Liver (tissue), 9 donors: Measurements from ENCODE around the gene SLC7A14. TPM values are rescaled to one million over a fixed set of nuclear protein-coding genes. Genes with fewer than 3 reads are reported as not detected.

Experiments
- DNase-seq: peaks from one replicate; pipeline ENCODE4 v3.0.0-alpha.2; 2017; ENCODE audit warnings: low spot score
- H3K27ac ChIP-seq, 2 donors: one replicate each; pipeline ENCODE4 v1.7.0; 2013; ENCODE audit warnings: inconsistent platforms in 2 of 2, low read length in 2 of 2, control low read depth in 1 of 2, low read depth in 1 of 2, mild to moderate bottlenecking in 1 of 2
- H3K27me3 ChIP-seq, 4 donors: one replicate each; pipeline versions ENCODE4 v1.6.1 to v1.7.0; 2013; ENCODE audit warnings: low read length in 3 of 4, inconsistent platforms in 1 of 4, mild to moderate bottlenecking in 1 of 4, moderate library complexity in 1 of 4; ENCODE audit not compliant: control insufficient read depth in 4 of 4, insufficient read depth in 4 of 4
- H3K36me3 ChIP-seq, 4 donors: one replicate each; pipeline versions ENCODE4 v1.6.1 to v1.7.0; 2013; ENCODE audit warnings: low read length in 3 of 4, mild to moderate bottlenecking in 3 of 4, low read depth in 1 of 4, moderate library complexity in 1 of 4; ENCODE audit not compliant: control insufficient read depth in 4 of 4, insufficient read depth in 3 of 4
- H3K4me1 ChIP-seq, 4 donors: one replicate each; pipeline versions ENCODE4 v1.6.1 to v1.7.0; 2013; ENCODE audit warnings: low read length in 3 of 4, mild to moderate bottlenecking in 3 of 4, moderate library complexity in 1 of 4; ENCODE audit not compliant: control insufficient read depth in 4 of 4, insufficient read depth in 4 of 4
- H3K4me3 ChIP-seq, 3 donors: one replicate each; pipeline versions ENCODE4 v1.6.1 to v1.7.0; 2013; ENCODE audit warnings: low read length in 3 of 3, control low read depth in 1 of 3, low read depth in 1 of 3, mild to moderate bottlenecking in 1 of 3
- H3K9ac ChIP-seq, 2 donors: one replicate each; pipeline ENCODE4 v1.7.0; 2013; ENCODE audit warnings: low read length in 2 of 2, mild to moderate bottlenecking in 2 of 2, moderate library complexity in 2 of 2, control low read depth in 1 of 2, low read depth in 1 of 2
- H3K9me3 ChIP-seq, 4 donors: one replicate each; pipeline versions ENCODE4 v1.6.1 to v1.7.0; 2013; ENCODE audit warnings: low read length in 3 of 4; ENCODE audit not compliant: control insufficient read depth in 4 of 4
- EGR1 ChIP-seq, 2 donors: IDR thresholded peaks; 2 replicates each; pipeline ENCODE4 v1.6.1; 2016 to 2018; ENCODE audit warnings: antibody characterized with exemption in 2 of 2, low read depth in 2 of 2
- FOXA1 ChIP-seq: IDR thresholded peaks from 2 replicates; pipeline ENCODE4 v1.6.1; 2016; ENCODE audit warnings: antibody characterized with exemption
- FOXA2 ChIP-seq: IDR thresholded peaks from 2 replicates; pipeline ENCODE4 v1.6.1; 2016; ENCODE audit warnings: antibody characterized with exemption
- GABPA ChIP-seq, 2 donors: IDR thresholded peaks in 1 of 2; conservative IDR thresholded peaks in 1 of 2; 2 replicates each; pipeline ENCODE4 v1.6.1; 2016; ENCODE audit warnings: antibody characterized with exemption in 2 of 2, mild to moderate bottlenecking in 1 of 2, moderate library complexity in 1 of 2
- HNF4A ChIP-seq, 2 donors: conservative IDR thresholded peaks; 2 replicates each; pipeline ENCODE4 v1.6.1; 2016; ENCODE audit warnings: antibody characterized with exemption in 2 of 2, mild to moderate bottlenecking in 2 of 2
- HNF4G ChIP-seq: IDR thresholded peaks from 2 replicates; pipeline ENCODE4 v1.6.1; 2016; ENCODE audit warnings: antibody characterized with exemption
- JUND ChIP-seq, 2 donors: IDR thresholded peaks; 2 replicates each; pipeline ENCODE4 v1.6.1; 2016; ENCODE audit warnings: antibody characterized with exemption in 2 of 2
- NR2F2 ChIP-seq: IDR thresholded peaks from 2 replicates; pipeline ENCODE4 v1.6.1; 2016; ENCODE audit warnings: antibody characterized with exemption
- RAD21 ChIP-seq, 2 donors: IDR thresholded peaks; 2 replicates each; pipeline ENCODE4 v1.6.1; 2016; ENCODE audit warnings: antibody characterized with exemption in 2 of 2, mild to moderate bottlenecking in 2 of 2
- SP1 ChIP-seq: IDR thresholded peaks from 2 replicates; pipeline ENCODE4 v1.6.1; 2018; ENCODE audit warnings: antibody characterized with exemption, mild to moderate bottlenecking
- TAF1 ChIP-seq: conservative IDR thresholded peaks from 2 replicates; pipeline ENCODE4 v1.6.1; 2016; ENCODE audit warnings: antibody characterized with exemption, mild to moderate bottlenecking
- YY1 ChIP-seq: IDR thresholded peaks from 2 replicates; pipeline ENCODE4 v1.6.1; 2016; ENCODE audit warnings: antibody characterized with exemption, mild to moderate bottlenecking
- WGBS: extraction: QIAGEN DNeasy Blood & Tissue Kit; methylation state at CpG from one replicate; pipeline ENCODE4 v1.1.7; 2013; 5-methylcytosine and 5-hydroxymethylcytosine counted together
- polyA plus RNA-seq, 2 donors: library from polyadenylated mRNA; stranded (reverse) in 1 of 2; unstranded in 1 of 2; fragments of 200-250 nt in 1 of 2; fragments of >200 nt in 1 of 2; fragmentation: Nextera tagmentation in 1 of 2; extraction: Ambion mirVana in 1 of 2; gene quantifications; one replicate each; pipeline versions ENCODE4 v1.2.1 to v1.2.3, GENCODE V29; 2013 to 2015
- total RNA-seq, 2 donors: library from RNA; depleted of rRNA; stranded (reverse); fragments of >200 nt; gene quantifications; one replicate each; pipeline ENCODE4 v1.2.3, GENCODE V29; 2014
- TF ChIP-seq, protein P1 (sequence below): IDR thresholded peaks from 2 replicates; pipeline ENCODE4 v1.6.1; 2016; ENCODE audit warnings: antibody characterized with exemption, mild to moderate bottlenecking
- TF ChIP-seq, protein P2 (sequence below): IDR thresholded peaks from 2 replicates; pipeline ENCODE4 v1.6.1; 2016; ENCODE audit warnings: antibody characterized with exemption
- TF ChIP-seq, protein P3 (sequence below): fragments of 150-350 bp; IDR thresholded peaks from 2 replicates; pipeline ENCODE4 v1.5.1; 2017; ENCODE audit warnings: improper control_type of control experiment, low read depth, low read length; ENCODE audit not compliant: missing input control
- TF ChIP-seq, protein P4 (sequence below): IDR thresholded peaks from 2 replicates; pipeline ENCODE4 v1.6.1; 2016; ENCODE audit warnings: antibody characterized with exemption
- TF ChIP-seq, protein P5 (sequence below): IDR thresholded peaks from 2 replicates; pipeline ENCODE4 v1.6.1; 2016; ENCODE audit warnings: antibody characterized with exemption
- donor health status: healthy.
- donor health status: healthy.
- donor health status: healthy.
- donor health status: healthy.
- donor health status: healthy.

SLC7A14 gene
- total and polyA plus RNA-seq, 4 donors: under 0.01 to 0.01 (median under 0.01) TPM; not detected in 1

DNA sequence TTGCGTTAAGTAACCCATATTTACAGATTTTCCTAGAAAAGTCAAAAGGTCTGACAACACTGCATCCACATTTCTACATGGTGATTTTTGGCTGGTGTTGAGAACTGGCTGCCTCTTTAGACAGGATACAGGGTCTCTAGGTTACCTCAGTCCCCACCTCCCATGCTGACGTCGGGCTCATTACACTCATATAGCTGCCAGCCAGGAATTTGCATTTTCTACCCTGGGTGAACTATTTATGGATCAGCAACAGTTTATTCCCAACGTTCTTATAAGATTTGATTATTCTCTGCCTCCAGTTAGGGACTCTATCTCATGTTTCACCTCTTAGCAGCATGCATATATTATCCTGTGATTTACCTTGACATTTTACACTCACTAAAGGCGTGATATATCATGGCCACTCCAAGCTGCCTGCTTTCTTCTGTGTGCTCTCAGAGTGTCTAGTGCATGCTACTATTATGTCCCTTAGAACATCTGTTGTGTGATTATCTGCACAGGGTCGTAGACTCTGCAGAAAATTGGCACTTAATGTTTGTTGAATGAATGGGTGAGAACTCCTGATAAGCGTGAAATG, 118.2 kb downstream of the SLC7A14 start:
- H3K27me3 ChIP-seq: no peaks in the 10 kb centered on the region
- TF ChIP-seq GABPA (IDR thresholded peaks at IDR 0.05 in 1 of 2, conservative IDR thresholded peaks at IDR 0.05 in 1 of 2): no peak
- TF ChIP-seq JUND (IDR thresholded peaks at IDR 0.05): no peak
- no peak for TF ChIP-seq TAF1
- TF ChIP-seq, protein P1, sequence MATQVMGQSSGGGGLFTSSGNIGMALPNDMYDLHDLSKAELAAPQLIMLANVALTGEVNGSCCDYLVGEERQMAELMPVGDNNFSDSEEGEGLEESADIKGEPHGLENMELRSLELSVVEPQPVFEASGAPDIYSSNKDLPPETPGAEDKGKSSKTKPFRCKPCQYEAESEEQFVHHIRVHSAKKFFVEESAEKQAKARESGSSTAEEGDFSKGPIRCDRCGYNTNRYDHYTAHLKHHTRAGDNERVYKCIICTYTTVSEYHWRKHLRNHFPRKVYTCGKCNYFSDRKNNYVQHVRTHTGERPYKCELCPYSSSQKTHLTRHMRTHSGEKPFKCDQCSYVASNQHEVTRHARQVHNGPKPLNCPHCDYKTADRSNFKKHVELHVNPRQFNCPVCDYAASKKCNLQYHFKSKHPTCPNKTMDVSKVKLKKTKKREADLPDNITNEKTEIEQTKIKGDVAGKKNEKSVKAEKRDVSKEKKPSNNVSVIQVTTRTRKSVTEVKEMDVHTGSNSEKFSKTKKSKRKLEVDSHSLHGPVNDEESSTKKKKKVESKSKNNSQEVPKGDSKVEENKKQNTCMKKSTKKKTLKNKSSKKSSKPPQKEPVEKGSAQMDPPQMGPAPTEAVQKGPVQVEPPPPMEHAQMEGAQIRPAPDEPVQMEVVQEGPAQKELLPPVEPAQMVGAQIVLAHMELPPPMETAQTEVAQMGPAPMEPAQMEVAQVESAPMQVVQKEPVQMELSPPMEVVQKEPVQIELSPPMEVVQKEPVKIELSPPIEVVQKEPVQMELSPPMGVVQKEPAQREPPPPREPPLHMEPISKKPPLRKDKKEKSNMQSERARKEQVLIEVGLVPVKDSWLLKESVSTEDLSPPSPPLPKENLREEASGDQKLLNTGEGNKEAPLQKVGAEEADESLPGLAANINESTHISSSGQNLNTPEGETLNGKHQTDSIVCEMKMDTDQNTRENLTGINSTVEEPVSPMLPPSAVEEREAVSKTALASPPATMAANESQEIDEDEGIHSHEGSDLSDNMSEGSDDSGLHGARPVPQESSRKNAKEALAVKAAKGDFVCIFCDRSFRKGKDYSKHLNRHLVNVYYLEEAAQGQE: no peak
- no peak for TF ChIP-seq SP1
- no peak for TF ChIP-seq FOXA2
- TF ChIP-seq, protein P2, sequence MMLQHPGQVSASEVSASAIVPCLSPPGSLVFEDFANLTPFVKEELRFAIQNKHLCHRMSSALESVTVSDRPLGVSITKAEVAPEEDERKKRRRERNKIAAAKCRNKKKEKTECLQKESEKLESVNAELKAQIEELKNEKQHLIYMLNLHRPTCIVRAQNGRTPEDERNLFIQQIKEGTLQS: no peak
- TF ChIP-seq HNF4A (conservative IDR thresholded peaks at IDR 0.05): no peak
- TF ChIP-seq, protein P3, sequence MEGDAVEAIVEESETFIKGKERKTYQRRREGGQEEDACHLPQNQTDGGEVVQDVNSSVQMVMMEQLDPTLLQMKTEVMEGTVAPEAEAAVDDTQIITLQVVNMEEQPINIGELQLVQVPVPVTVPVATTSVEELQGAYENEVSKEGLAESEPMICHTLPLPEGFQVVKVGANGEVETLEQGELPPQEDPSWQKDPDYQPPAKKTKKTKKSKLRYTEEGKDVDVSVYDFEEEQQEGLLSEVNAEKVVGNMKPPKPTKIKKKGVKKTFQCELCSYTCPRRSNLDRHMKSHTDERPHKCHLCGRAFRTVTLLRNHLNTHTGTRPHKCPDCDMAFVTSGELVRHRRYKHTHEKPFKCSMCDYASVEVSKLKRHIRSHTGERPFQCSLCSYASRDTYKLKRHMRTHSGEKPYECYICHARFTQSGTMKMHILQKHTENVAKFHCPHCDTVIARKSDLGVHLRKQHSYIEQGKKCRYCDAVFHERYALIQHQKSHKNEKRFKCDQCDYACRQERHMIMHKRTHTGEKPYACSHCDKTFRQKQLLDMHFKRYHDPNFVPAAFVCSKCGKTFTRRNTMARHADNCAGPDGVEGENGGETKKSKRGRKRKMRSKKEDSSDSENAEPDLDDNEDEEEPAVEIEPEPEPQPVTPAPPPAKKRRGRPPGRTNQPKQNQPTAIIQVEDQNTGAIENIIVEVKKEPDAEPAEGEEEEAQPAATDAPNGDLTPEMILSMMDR: no peak
- TF ChIP-seq, protein P4, sequence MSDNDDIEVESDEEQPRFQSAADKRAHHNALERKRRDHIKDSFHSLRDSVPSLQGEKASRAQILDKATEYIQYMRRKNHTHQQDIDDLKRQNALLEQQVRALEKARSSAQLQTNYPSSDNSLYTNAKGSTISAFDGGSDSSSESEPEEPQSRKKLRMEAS: no peak
- no peak for TF ChIP-seq RAD21 (IDR thresholded peaks at IDR 0.05)
- no peak for TF ChIP-seq NR2F2
- TF ChIP-seq EGR1 (IDR thresholded peaks at IDR 0.05; ENCODE audit: low read depth in 2 of 2): no peak
- TF ChIP-seq FOXA1: no peak
- TF ChIP-seq, protein P5, sequence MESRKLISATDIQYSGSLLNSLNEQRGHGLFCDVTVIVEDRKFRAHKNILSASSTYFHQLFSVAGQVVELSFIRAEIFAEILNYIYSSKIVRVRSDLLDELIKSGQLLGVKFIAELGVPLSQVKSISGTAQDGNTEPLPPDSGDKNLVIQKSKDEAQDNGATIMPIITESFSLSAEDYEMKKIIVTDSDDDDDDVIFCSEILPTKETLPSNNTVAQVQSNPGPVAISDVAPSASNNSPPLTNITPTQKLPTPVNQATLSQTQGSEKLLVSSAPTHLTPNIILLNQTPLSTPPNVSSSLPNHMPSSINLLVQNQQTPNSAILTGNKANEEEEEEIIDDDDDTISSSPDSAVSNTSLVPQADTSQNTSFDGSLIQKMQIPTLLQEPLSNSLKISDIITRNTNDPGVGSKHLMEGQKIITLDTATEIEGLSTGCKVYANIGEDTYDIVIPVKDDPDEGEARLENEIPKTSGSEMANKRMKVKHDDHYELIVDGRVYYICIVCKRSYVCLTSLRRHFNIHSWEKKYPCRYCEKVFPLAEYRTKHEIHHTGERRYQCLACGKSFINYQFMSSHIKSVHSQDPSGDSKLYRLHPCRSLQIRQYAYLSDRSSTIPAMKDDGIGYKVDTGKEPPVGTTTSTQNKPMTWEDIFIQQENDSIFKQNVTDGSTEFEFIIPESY: no peak
- WGBS: 73% methylated on average over 7 of the region's 7 CpGs
- no peaks in the 10 kb centered on the region for H3K9me3 ChIP-seq
- H3K9ac ChIP-seq: no peak overlapping the region
- peaks cover 0 to 4% (median 0%) of the 10 kb centered on the region in 4 donors for H3K4me1 ChIP-seq
- no peak overlapping the region for H3K27ac ChIP-seq
- no peak overlapping the region for H3K4me3 ChIP-seq
- H3K36me3 ChIP-seq: no peaks in the 10 kb centered on the region
- no peak for DNase-seq

DNA sequence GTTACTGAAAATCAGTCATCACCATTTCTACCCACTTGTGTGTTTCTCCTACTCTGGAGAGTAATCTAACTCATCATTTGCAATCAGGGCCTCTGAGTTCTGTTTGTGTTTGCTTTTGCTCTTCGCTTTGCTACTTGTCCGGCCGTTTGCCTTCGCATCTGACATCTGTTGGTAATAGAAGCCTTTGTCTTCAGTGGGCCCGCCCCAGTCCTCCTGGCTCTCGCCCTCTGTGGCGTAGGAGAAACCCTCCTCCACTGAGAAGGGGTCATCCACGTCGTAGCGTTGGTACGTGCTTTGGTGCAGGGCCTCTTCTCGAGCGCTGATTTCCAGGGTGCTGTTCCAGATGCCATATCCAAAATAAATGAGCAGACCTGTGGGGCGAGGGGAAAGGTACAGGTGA, 118.9 kb downstream of the SLC7A14 start:
- Histone ChIP-seq H3K4me3 (no peak overlapping the region), H3K27me3 (no peaks in the 10 kb centered on the region), H3K36me3 (no peaks in the 10 kb centered on the region), H3K4me1 (peaks cover 0 to 4% (median 0%) of the 10 kb centered on the region in 4 donors), H3K27ac (no peak overlapping the region), H3K9me3 (no peaks in the 10 kb centered on the region), H3K9ac (no peak overlapping the region)
- DNase-seq: no peak
- 89% methylated on average over 14 of the region's 14 CpGs for WGBS
- TF ChIP-seq HNF4A (conservative IDR thresholded peaks at IDR 0.05): no peak
- TF ChIP-seq YY1: no peak
- TF ChIP-seq, protein P3: no peak
- TF ChIP-seq HNF4G: no peak
- TF ChIP-seq, protein P2: no peak
- no peak for TF ChIP-seq EGR1 (IDR thresholded peaks at IDR 0.05; ENCODE audit: low read depth in 2 of 2)
- TF ChIP-seq, protein P1: no peak
